WTC11 (cell line): Measurements from ENCODE around the gene ZBTB24. TPM values are rescaled to one million over a fixed set of nuclear protein-coding genes. Genes with fewer than 3 reads are reported as not detected.

Experiments used
- ATAC-seq: fragments of 200-7000 bp; cut with Tn5 transposase; 2 replicates; pipeline ENCODE4 v1.10.0; 2021; ENCODE audit warnings: mild to moderate bottlenecking, moderate library complexity
- CTCF ChIA-PET: fragments of 300-600 bp; sonication (Branson Sonifier 250); formaldehyde crosslinking; loops from one replicate; lab custom pipeline; 2021; ENCODE audit warnings: antibody characterized with exemption; lab: Charles Lee
- POLR2A ChIA-PET: fragments of 350-600 bp; sonication (Branson Sonifier 250); formaldehyde crosslinking; loops from one replicate; lab custom pipeline; 2021; ENCODE audit warnings: antibody characterized with exemption; lab: Charles Lee
- DNase-seq: peaks from one replicate; pipeline ENCODE4 v3.0.0; 2021; ENCODE audit warnings: low spot score
- H3K27ac Mint-ChIP-seq: 2 replicates; pipeline ENCODE4 v1.8.0; 2021; ENCODE audit warnings: mixed read lengths
- H3K27me3 Mint-ChIP-seq: 2 replicates; pipeline ENCODE4 v1.8.0; 2021; ENCODE audit warnings: low read depth, mild to moderate bottlenecking, moderate library complexity, mixed read lengths
- H3K36me3 Mint-ChIP-seq: 2 replicates; pipeline ENCODE4 v1.8.0; 2021; ENCODE audit warnings: mixed read lengths
- H3K4me1 Mint-ChIP-seq: 2 replicates; pipeline ENCODE4 v1.8.0; 2022; ENCODE audit warnings: mixed read lengths
- H3K4me3 Mint-ChIP-seq: 2 replicates; pipeline ENCODE4 v1.8.0; 2021; ENCODE audit warnings: mild to moderate bottlenecking, moderate library complexity, mixed read lengths
- H3K9me3 Mint-ChIP-seq: 2 replicates; pipeline ENCODE4 v1.8.0; 2021; ENCODE audit warnings: mixed read lengths
- FOXK1 ChIP-seq: sonication (generic); formaldehyde crosslinking; IDR thresholded peaks from 2 replicates; pipeline ENCODE4 v1.8.0; 2022; ENCODE audit warnings: mild to moderate bottlenecking, moderate library complexity, missing genetic modification reagents
- GTF2I ChIP-seq: fragments of 250-450 bp; sonication (Bioruptor Pico); conservative IDR thresholded peaks from 2 replicates; pipeline ENCODE4 v1.4.0; 2021; ENCODE audit warnings: mild to moderate bottlenecking
- JAZF1 ChIP-seq: fragments of 250-450 bp; sonication (Bioruptor Pico); IDR thresholded peaks from 2 replicates; pipeline ENCODE4 v1.9.0; 2021; ENCODE audit warnings: moderate library complexity, mild to moderate bottlenecking, inconsistent platforms
- ZNF121 ChIP-seq: sonication (generic); formaldehyde crosslinking; IDR thresholded peaks from 2 replicates; pipeline ENCODE4 v1.8.0; 2023; ENCODE audit warnings: missing genetic modification reagents
- ZNF138 ChIP-seq: sonication (generic); formaldehyde crosslinking; conservative IDR thresholded peaks from 2 replicates; pipeline ENCODE4 v1.8.1; 2022; ENCODE audit warnings: mild to moderate bottlenecking, moderate library complexity, missing genetic modification reagents
- ZNF219 ChIP-seq: sonication (generic); formaldehyde crosslinking; IDR thresholded peaks from 2 replicates; pipeline ENCODE4 v1.8.0; 2023; ENCODE audit warnings: missing genetic modification reagents, mild to moderate bottlenecking, borderline replicate concordance
- ZNF232 ChIP-seq: sonication (generic); formaldehyde crosslinking; IDR thresholded peaks from 2 replicates; pipeline ENCODE4 v1.8.0; 2022; ENCODE audit warnings: mild to moderate bottlenecking, missing genetic modification reagents
- ZNF416 ChIP-seq: fragments of 250-450 bp; sonication (Bioruptor Pico); IDR thresholded peaks from 2 replicates; pipeline ENCODE4 v1.9.0; 2021; ENCODE audit warnings: mild to moderate bottlenecking, inconsistent platforms
- total RNA-seq: library from RNA; stranded (reverse); gene quantifications from 3 replicates; pipeline ENCODE4 v1.2.3, GENCODE V29; 2021
- TF ChIP-seq, protein P1 (sequence below): fragments of 250-450 bp; sonication (Bioruptor Pico); IDR thresholded peaks from 2 replicates; pipeline ENCODE4 v1.9.0; 2021; ENCODE audit warnings: mild to moderate bottlenecking, borderline replicate concordance
- TF ChIP-seq, protein P2 (sequence below): sonication (generic); formaldehyde crosslinking; IDR thresholded peaks from 2 replicates; pipeline ENCODE4 v1.8.0; 2023; ENCODE audit warnings: missing genetic modification reagents
- TF ChIP-seq, protein P3 (sequence below): fragments of 250-450 bp; sonication (Bioruptor Pico); conservative IDR thresholded peaks from 2 replicates; pipeline ENCODE4 v1.9.0; 2021; ENCODE audit warnings: mild to moderate bottlenecking
- TF ChIP-seq, protein P4 (sequence below): sonication (generic); formaldehyde crosslinking; IDR thresholded peaks from 2 replicates; pipeline ENCODE4 v1.8.0; 2022; ENCODE audit warnings: mild to moderate bottlenecking, missing genetic modification reagents
- TF ChIP-seq, protein P5 (sequence below): sonication (generic); formaldehyde crosslinking; IDR thresholded peaks from 2 replicates; pipeline ENCODE4 v1.8.1; 2023; ENCODE audit warnings: mild to moderate bottlenecking, moderate library complexity, missing genetic modification reagents

ZBTB24 gene
- total RNA-seq, 1 experiment from 2014 or later: 14.7 TPM

GRCh38 chr6:109453594-109454495 is 29.2 kb downstream of the ZBTB24 start:
- TF ChIP-seq FOXK1 (CRISPR knock-in tag) (no peak), ZNF232 (CRISPR knock-in tag) (no peak), ZNF121 (CRISPR knock-in tag) (no peak), ZNF138 (CRISPR knock-in tag) (no peak)
- TF ChIP-seq, protein P1, sequence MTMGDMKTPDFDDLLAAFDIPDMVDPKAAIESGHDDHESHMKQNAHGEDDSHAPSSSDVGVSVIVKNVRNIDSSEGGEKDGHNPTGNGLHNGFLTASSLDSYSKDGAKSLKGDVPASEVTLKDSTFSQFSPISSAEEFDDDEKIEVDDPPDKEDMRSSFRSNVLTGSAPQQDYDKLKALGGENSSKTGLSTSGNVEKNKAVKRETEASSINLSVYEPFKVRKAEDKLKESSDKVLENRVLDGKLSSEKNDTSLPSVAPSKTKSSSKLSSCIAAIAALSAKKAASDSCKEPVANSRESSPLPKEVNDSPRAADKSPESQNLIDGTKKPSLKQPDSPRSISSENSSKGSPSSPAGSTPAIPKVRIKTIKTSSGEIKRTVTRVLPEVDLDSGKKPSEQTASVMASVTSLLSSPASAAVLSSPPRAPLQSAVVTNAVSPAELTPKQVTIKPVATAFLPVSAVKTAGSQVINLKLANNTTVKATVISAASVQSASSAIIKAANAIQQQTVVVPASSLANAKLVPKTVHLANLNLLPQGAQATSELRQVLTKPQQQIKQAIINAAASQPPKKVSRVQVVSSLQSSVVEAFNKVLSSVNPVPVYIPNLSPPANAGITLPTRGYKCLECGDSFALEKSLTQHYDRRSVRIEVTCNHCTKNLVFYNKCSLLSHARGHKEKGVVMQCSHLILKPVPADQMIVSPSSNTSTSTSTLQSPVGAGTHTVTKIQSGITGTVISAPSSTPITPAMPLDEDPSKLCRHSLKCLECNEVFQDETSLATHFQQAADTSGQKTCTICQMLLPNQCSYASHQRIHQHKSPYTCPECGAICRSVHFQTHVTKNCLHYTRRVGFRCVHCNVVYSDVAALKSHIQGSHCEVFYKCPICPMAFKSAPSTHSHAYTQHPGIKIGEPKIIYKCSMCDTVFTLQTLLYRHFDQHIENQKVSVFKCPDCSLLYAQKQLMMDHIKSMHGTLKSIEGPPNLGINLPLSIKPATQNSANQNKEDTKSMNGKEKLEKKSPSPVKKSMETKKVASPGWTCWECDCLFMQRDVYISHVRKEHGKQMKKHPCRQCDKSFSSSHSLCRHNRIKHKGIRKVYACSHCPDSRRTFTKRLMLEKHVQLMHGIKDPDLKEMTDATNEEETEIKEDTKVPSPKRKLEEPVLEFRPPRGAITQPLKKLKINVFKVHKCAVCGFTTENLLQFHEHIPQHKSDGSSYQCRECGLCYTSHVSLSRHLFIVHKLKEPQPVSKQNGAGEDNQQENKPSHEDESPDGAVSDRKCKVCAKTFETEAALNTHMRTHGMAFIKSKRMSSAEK (CRISPR knock-in tag): no peak
- ChIA-PET CTCF (interaction anchor here (0.9 to 1.2 kb wide), 2 partner anchors 12 to 13 kb away, joined by 3 to 8 read pairs; partner anchors contain the start of genes PPIL6 and SMPD2), POLR2A (interaction anchor here (3.3 kb wide), 1 partner anchor 13 kb away, joined by 13 read pairs; the partner anchor contains the start of genes PPIL6 and SMPD2)
- Mint-ChIP-seq H3K36me3 (peaks cover 10% of the 10 kb centered on the region; the same call in 1 of the 2 replicates), H3K27ac (no peak overlapping the region), H3K4me3 (peak overlapping the region; percentile 92), H3K4me1 (peaks cover 43% of the 10 kb centered on the region), H3K27me3 (no peaks in the 10 kb centered on the region; the same call in 1 of the 2 replicates), H3K9me3 (no peaks in the 10 kb centered on the region)
- DNase-seq (no peak), ATAC-seq (no peak)

- DNase-seq (no peak), ATAC-seq (no peak)
- Mint-ChIP-seq H3K27me3 (no peaks in the 10 kb centered on the region; the same call in 1 of the 2 replicates), H3K36me3 (peaks cover 10% of the 10 kb centered on the region; the same call in 1 of the 2 replicates), H3K9me3 (no peaks in the 10 kb centered on the region), H3K27ac (no peak overlapping the region), H3K4me3 (no peak overlapping the region), H3K4me1 (peaks cover 38% of the 10 kb centered on the region)
- POLR2A ChIA-PET: interaction anchor here (3.3 kb wide), 1 partner anchor 12 kb away, joined by 13 read pairs; the partner anchor contains the start of genes PPIL6 and SMPD2
- CTCF ChIA-PET: interaction anchor here (1.2 kb wide), 1 partner anchor 13 kb away, joined by 8 read pairs; the partner anchor contains the start of genes PPIL6 and SMPD2
- TF ChIP-seq, protein P2, sequence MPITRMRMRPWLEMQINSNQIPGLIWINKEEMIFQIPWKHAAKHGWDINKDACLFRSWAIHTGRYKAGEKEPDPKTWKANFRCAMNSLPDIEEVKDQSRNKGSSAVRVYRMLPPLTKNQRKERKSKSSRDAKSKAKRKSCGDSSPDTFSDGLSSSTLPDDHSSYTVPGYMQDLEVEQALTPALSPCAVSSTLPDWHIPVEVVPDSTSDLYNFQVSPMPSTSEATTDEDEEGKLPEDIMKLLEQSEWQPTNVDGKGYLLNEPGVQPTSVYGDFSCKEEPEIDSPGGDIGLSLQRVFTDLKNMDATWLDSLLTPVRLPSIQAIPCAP (CRISPR knock-in tag): no peak
- no peak for TF ChIP-seq ZNF219
- TF ChIP-seq, protein P3, sequence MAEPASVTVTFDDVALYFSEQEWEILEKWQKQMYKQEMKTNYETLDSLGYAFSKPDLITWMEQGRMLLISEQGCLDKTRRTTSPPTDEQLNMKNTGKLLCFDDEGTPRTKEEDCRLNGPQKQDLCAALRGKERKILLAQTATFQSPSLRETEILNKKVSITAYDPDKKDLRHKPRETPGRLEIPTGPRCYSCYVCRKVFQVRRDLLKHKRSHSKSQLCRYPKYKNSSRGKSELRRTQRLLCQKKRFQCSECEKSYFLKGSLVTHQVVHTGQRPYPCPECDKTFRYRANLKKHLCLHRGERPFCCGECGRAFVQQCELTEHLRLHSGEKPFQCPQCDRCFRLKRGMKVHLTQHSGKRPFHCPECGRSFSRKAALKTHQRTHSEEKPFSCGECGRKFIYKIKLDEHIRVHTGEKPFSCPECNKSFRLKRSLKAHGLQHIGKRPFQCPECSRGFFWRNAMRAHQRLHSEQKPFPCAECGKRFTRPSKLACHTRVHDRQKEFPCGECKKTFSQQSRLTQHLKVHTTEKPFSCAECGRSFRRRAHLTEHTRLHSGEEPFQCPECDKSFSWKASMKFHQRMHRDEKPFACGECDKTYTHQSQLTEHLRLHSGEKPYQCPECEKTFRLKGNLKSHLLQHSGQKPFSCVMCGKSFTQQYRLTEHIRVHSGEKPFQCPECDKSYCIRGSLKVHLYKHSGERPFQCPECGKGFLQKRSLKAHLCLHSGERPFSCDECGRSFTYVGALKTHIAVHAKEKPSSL (CRISPR knock-in tag): no peak
- TF ChIP-seq ZNF416 (CRISPR knock-in tag): no peak
- TF ChIP-seq JAZF1 (CRISPR knock-in tag): no peak
- TF ChIP-seq, protein P4, sequence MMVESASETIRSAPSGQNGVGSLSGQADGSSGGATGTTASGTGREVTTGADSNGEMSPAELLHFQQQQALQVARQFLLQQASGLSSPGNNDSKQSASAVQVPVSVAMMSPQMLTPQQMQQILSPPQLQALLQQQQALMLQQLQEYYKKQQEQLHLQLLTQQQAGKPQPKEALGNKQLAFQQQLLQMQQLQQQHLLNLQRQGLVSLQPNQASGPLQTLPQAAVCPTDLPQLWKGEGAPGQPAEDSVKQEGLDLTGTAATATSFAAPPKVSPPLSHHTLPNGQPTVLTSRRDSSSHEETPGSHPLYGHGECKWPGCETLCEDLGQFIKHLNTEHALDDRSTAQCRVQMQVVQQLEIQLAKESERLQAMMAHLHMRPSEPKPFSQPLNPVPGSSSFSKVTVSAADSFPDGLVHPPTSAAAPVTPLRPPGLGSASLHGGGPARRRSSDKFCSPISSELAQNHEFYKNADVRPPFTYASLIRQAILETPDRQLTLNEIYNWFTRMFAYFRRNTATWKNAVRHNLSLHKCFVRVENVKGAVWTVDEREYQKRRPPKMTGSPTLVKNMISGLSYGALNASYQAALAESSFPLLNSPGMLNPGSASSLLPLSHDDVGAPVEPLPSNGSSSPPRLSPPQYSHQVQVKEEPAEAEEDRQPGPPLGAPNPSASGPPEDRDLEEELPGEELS (CRISPR knock-in tag): no peak
- TF ChIP-seq, protein P5, sequence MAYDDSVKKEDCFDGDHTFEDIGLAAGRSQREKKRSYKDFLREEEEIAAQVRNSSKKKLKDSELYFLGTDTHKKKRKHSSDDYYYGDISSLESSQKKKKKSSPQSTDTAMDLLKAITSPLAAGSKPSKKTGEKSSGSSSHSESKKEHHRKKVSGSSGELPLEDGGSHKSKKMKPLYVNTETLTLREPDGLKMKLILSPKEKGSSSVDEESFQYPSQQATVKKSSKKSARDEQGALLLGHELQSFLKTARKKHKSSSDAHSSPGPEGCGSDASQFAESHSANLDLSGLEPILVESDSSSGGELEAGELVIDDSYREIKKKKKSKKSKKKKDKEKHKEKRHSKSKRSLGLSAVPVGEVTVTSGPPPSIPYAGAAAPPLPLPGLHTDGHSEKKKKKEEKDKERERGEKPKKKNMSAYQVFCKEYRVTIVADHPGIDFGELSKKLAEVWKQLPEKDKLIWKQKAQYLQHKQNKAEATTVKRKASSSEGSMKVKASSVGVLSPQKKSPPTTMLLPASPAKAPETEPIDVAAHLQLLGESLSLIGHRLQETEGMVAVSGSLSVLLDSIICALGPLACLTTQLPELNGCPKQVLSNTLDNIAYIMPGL (CRISPR knock-in tag): no peak
- TF ChIP-seq GTF2I (CRISPR knock-in tag): no peak
Measured at GRCh38 chr6:109453156-109453555, 29.9 kb downstream of the ZBTB24 start.
